Panc1 (cell line): Measurements from ENCODE around the gene MRPL46. TPM values are rescaled to one million over a fixed set of nuclear protein-coding genes. Genes with fewer than 3 reads are reported as not detected.

Source experiments
- ATAC-seq: fragments of 200-7000 bp; cut with Tn5 transposase; 2 replicates; pipeline ENCODE4 v1.9.1; 2020; ENCODE audit warnings: mild to moderate bottlenecking, moderate library complexity
- BruUV-seq: library from RNA; stranded (reverse); fragments of 400-500 nt; replicated peaks from 2 replicates; lab custom pipeline; 2021; lab: Mats Ljungman, UMichigan
- CTCF ChIA-PET: fragments of 300-600 bp; sonication (Branson Sonifier 250); formaldehyde crosslinking; loops from one replicate; lab custom pipeline; 2022; ENCODE audit warnings: antibody characterized with exemption; lab: Charles Lee
- POLR2A ChIA-PET: fragments of 300-600 bp; sonication (Branson Sonifier 250); formaldehyde crosslinking; loops from one replicate; lab custom pipeline; 2022; ENCODE audit warnings: antibody characterized with exemption; lab: Charles Lee
- DNase-seq: peaks from one replicate; pipeline ENCODE4 v3.0.0-alpha.2; 2010; ENCODE audit warnings: low read depth, low spot score
- H3K27ac ChIP-seq: 2 replicates; pipeline ENCODE4 v1.5.1; 2011; ENCODE audit warnings: mild to moderate bottlenecking, low read length, inconsistent platforms
- H3K27me3 ChIP-seq: fragments of 200-500 bp; sonication (Bioruptor generic); 2 replicates; pipeline ENCODE4 v1.6.0; 2014; ENCODE audit warnings: low read length, inconsistent platforms; ENCODE audit not compliant: control insufficient read depth, insufficient read depth
- H3K36me3 ChIP-seq: fragments of 200-500 bp; sonication (Bioruptor generic); 2 replicates; pipeline ENCODE4 v1.5.1; 2014; ENCODE audit warnings: inconsistent platforms, mild to moderate bottlenecking, low read length, moderate library complexity; ENCODE audit not compliant: control insufficient read depth, insufficient read depth
- H3K4me1 ChIP-seq: 2 replicates; pipeline ENCODE4 v1.5.1; 2011; ENCODE audit warnings: inconsistent platforms, mild to moderate bottlenecking, low read length, moderate library complexity; ENCODE audit not compliant: control insufficient read depth, insufficient read depth
- H3K4me3 ChIP-seq, 2 experiments: 2 replicates each; pipeline ENCODE4 v1.5.1; 2011 to 2012; ENCODE audit warnings: low read depth in 2 of 2, low read length in 2 of 2, mild to moderate bottlenecking in 2 of 2, inconsistent platforms in 1 of 2, moderate library complexity in 1 of 2
- H3K9me3 ChIP-seq: fragments of 200-500 bp; sonication (Bioruptor generic); 2 replicates; pipeline ENCODE4 v1.5.1; 2014; ENCODE audit warnings: low read depth, mild to moderate bottlenecking, inconsistent platforms, low read length, moderate library complexity; ENCODE audit not compliant: control insufficient read depth, insufficient read depth
- CTCF ChIP-seq: fragments of 450-650 bp; IDR thresholded peaks from 2 replicates; pipeline ENCODE4 v1.5.1; 2017; ENCODE audit warnings: mild to moderate bottlenecking
- POLR2AphosphoS5 ChIP-seq: IDR thresholded peaks from 2 replicates; pipeline ENCODE4 v1.6.1; 2012; ENCODE audit warnings: mild to moderate bottlenecking, low read depth, low read length, moderate library complexity
- REST ChIP-seq, 2 experiments: IDR thresholded peaks; 2 replicates each; pipeline ENCODE4 v1.6.1; 2011 to 2012; ENCODE audit warnings: low read depth in 2 of 2, control low read depth in 1 of 2, low read length in 1 of 2, mild to moderate bottlenecking in 1 of 2, moderate library complexity in 1 of 2; ENCODE audit not compliant: insufficient read depth in 1 of 2
- SIN3A ChIP-seq: IDR thresholded peaks from 2 replicates; pipeline ENCODE4 v1.6.1; 2012; ENCODE audit warnings: low read depth, mild to moderate bottlenecking, low read length, moderate library complexity, borderline replicate concordance; ENCODE audit not compliant: insufficient read depth
- TCF7L2 ChIP-seq: IDR thresholded peaks from 2 replicates; pipeline ENCODE4 v1.6.1; 2011; ENCODE audit warnings: mild to moderate bottlenecking, low read depth, low read length, inconsistent platforms
- in situ Hi-C: cut with HindIII; loops from 2 replicates; pipeline ENCODE4 v1.10.0; 2016; ENCODE audit warnings: low sequenced_read_pairs, low pct_unique_long_range_greater_than_20kb
- intact Hi-C: fragments of 100-400 bp; cut with micrococcal nuclease; formaldehyde crosslinking; loops from one replicate; pipeline ENCODE4 v1.10.0; 2022; ENCODE audit not compliant: unreplicated experiment
- total RNA-seq: library from RNA; stranded (reverse); gene quantifications from one replicate; pipeline ENCODE4 v1.2.1, GENCODE V29; 2021; ENCODE audit not compliant: unreplicated experiment

MRPL46 gene
- total RNA-seq, 1 experiment from 2014 or later, result 31.3 TPM

GRCh38 chr15:88456733-88457132, 10.5 kb downstream of the MRPL46 start:
- no peaks in the 10 kb centered on the region for H3K36me3 ChIP-seq
- no peaks in the 10 kb centered on the region for H3K27me3 ChIP-seq
- ChIA-PET CTCF (no interaction called here), POLR2A (no interaction called here)
- in situ Hi-C loops (no loop called here), intact Hi-C loops (loop anchor here (10.0 kb wide), 2 partner anchors 122 to 1542 kb away; no protein-coding TSS in a partner anchor)
- no peak for ATAC-seq
- no peak overlapping the region for H3K27ac ChIP-seq
- BruUV-seq, result no TSS peak
- no peak overlapping the region for H3K4me3 ChIP-seq
- H3K4me1 ChIP-seq, result no peaks in the 10 kb centered on the region
- H3K9me3 ChIP-seq, result no peaks in the 10 kb centered on the region
- DNase-seq, result no peak
- TF ChIP-seq TCF7L2, result no peak
- no peak for TF ChIP-seq REST (IDR thresholded peaks at IDR 0.05; ENCODE audit: insufficient read depth in 1 of 2, low read depth in 2 of 2, low read length in 1 of 2)
- no peak for TF ChIP-seq SIN3A
- TF ChIP-seq POLR2AphosphoS5, result no peak
- TF ChIP-seq CTCF, result no peak

GRCh38 chr15:88454867-88455810, 12.0 kb downstream of the MRPL46 start:
- POLR2A ChIA-PET, result no interaction called here
- TF ChIP-seq REST (IDR thresholded peaks at IDR 0.05; ENCODE audit: insufficient read depth in 1 of 2, low read depth in 2 of 2, low read length in 1 of 2) (no peak), CTCF (peak; percentile 84)
- intact Hi-C loops, result loop anchor here (5.0 to 10.0 kb wide), 3 partner anchors 120 to 1540 kb away; no protein-coding TSS in a partner anchor

More at GRCh38 chr15:88454867-88455810, 12.0 kb downstream of the MRPL46 start:
- BruUV-seq, result no TSS peak
- Histone ChIP-seq H3K9me3 (no peaks in the 10 kb centered on the region), H3K27ac (no peak overlapping the region), H3K4me1 (no peaks in the 10 kb centered on the region), H3K4me3 (no peak overlapping the region), H3K27me3 (peaks cover 3% of the 10 kb centered on the region; the same call in 1 of the 2 replicates), H3K36me3 (no peaks in the 10 kb centered on the region)
- peak; percentile 86 for ATAC-seq
- CTCF ChIA-PET, result no interaction called here
- DNase-seq, result peak; percentile 28
- in situ Hi-C loops, result no loop called here
